SKM-1 treated with dmso at 0.1 percent for 144 hours (cell line): Measurements from ENCODE around the gene SIGLEC8.

Experiments
- DNase-seq: peaks from one replicate; lab custom pipeline; 2025; ENCODE audit not compliant: unreplicated experiment; lab: John Stamatoyannopoulos, UW

The SIGLEC8 gene

GRCh38 chr19:51407511-51408131 is 50.6 kb downstream of the SIGLEC8 start:
- peak; percentile 68 for DNase-seq

GRCh38 chr19:51402117-51402516 is 56.1 kb downstream of the SIGLEC8 start:
- no peak for DNase-seq
